Lower leg skin (tissue), 4 donors: ENCODE measurements around the gene KCNMA1. TPM values are rescaled to one million over a fixed set of nuclear protein-coding genes. Genes with fewer than 3 reads are reported as not detected.
A peak's percentile ranks its signal among the peaks of the same experiment; 100 is the strongest.
"Not testable (repeated sequence)": the region's sequence is repeated elsewhere in the genome, so short reads cannot be mapped to it uniquely, and the experiment has no call there.

ENCODE experiments used
- DNase-seq, 2 donors: peaks; one replicate each; pipeline ENCODE4 v3.0.0-alpha.2; 2019; ENCODE audit warnings: low spot score in 2 of 2
- H3K4me3 ChIP-seq: fragments of 200-600 bp; sonication (generic); 2 replicates; pipeline ENCODE4 v1.5.1; 2017; ENCODE audit warnings: mild to moderate bottlenecking, low read depth; ENCODE audit not compliant: poor library complexity, severe bottlenecking
- POLR2A ChIP-seq, 2 donors: fragments of 450-650 bp; IDR thresholded peaks; one replicate each; pipeline ENCODE4 v1.6.1; 2016 to 2017; ENCODE audit warnings: antibody characterized with exemption in 2 of 2, mild to moderate bottlenecking in 1 of 2, moderate library complexity in 1 of 2
- WGBS, 2 donors: methylation state at CpG; one replicate each; pipeline ENCODE4 v1.1.5; 2018; 5-methylcytosine and 5-hydroxymethylcytosine counted together
- intact Hi-C: fragments of 100-400 bp; cut with DNase I; formaldehyde crosslinking; loops from one replicate; pipeline ENCODE4 v1.15.0; 2023; ENCODE audit warnings: low total_unique reads
- total RNA-seq, 4 donors: library from RNA; depleted of rRNA; stranded (reverse); fragments of >200 nt; gene quantifications; one replicate each; pipeline ENCODE4 v1.1.0, GENCODE V29; 2016
- TF ChIP-seq, protein P1 (sequence below), 3 donors: fragments of 450-650 bp; IDR thresholded peaks; one replicate each; pipeline ENCODE4 v1.5.1; 2016; ENCODE audit warnings: antibody characterized with exemption in 3 of 3, mild to moderate bottlenecking in 3 of 3, moderate library complexity in 2 of 3

The KCNMA1 gene
- total RNA-seq, 4 donors from 2014 or later, result 4.1 to 9.9 (median 6.5) TPM

DNA sequence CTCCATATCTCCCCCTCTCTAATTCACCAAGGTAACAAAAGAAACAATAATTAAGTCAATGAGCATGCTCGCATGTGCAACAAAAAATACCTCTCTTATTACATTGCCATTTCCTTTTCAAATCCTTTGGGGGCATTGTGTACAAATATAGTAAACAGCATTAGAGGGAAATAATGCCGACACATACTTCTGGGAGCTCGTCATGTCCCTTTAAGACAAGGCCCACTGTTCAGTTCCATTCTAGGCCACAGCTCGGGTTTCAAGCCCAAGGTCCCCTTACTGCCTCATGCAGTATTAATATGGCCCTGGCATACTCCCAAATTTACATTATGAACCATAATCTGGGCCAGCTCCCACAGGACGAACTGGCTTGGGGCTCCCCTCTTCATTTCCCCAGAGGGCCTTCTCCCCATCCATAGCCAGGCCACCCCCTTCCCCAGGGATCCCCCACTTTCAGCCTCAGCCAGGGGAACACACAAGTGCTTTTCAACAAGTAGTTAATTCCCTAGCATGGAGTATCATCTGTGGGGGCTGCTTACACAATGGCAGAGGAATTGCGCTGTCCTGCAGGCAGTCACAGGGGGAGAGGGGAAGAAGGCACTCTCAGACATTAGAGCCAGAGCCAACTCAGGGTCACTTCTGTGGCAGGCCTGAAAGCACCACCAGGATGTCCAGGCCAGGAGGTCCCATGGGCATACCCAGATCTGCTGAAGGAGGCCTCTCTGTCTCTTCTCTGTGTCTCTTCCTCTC is 110.6 kb downstream of the KCNMA1 start:
- intact Hi-C loops, result no loop called here
- TF ChIP-seq POLR2A (IDR thresholded peaks at IDR 0.05), result no peak
- TF ChIP-seq, protein P1, sequence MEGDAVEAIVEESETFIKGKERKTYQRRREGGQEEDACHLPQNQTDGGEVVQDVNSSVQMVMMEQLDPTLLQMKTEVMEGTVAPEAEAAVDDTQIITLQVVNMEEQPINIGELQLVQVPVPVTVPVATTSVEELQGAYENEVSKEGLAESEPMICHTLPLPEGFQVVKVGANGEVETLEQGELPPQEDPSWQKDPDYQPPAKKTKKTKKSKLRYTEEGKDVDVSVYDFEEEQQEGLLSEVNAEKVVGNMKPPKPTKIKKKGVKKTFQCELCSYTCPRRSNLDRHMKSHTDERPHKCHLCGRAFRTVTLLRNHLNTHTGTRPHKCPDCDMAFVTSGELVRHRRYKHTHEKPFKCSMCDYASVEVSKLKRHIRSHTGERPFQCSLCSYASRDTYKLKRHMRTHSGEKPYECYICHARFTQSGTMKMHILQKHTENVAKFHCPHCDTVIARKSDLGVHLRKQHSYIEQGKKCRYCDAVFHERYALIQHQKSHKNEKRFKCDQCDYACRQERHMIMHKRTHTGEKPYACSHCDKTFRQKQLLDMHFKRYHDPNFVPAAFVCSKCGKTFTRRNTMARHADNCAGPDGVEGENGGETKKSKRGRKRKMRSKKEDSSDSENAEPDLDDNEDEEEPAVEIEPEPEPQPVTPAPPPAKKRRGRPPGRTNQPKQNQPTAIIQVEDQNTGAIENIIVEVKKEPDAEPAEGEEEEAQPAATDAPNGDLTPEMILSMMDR (IDR thresholded peaks at IDR 0.05), result no peak
- WGBS, 2 donors, result 75 to 77% methylated on average over 6 of the region's 6 CpGs
- peak in 1 of 2 donors; percentile 61 for DNase-seq
- no peak overlapping the region for H3K4me3 ChIP-seq

DNA sequence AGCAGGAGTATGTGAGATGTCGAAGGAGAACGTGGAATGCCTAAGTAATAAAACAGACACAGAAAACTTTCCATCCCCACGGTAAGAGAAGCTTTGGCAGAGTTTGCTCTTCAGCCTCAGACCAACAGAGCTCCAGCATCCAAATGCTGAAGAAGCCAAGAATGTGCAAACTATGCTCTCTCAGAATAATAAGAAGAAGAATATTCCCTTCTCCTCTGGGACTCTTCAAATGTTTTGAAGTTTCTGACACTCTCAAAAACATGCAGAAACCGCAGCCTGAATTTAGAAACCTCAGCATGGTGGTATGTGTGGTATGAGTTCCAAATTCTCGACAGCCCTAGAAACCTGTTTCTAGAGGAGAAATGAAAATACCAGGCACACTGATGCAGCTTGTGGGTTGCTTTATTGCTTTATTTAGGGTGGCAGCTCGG is 113.3 kb downstream of the KCNMA1 start:
- DNase-seq, result no peak
- intact Hi-C loops, result no loop called here
- no peak for TF ChIP-seq POLR2A (IDR thresholded peaks at IDR 0.05)
- TF ChIP-seq, protein P1 (IDR thresholded peaks at IDR 0.05), result no peak
- 43 to 51% methylated on average over 6 of the region's 6 CpGs for WGBS, 2 donors
- H3K4me3 ChIP-seq, result no peak overlapping the region

DNA sequence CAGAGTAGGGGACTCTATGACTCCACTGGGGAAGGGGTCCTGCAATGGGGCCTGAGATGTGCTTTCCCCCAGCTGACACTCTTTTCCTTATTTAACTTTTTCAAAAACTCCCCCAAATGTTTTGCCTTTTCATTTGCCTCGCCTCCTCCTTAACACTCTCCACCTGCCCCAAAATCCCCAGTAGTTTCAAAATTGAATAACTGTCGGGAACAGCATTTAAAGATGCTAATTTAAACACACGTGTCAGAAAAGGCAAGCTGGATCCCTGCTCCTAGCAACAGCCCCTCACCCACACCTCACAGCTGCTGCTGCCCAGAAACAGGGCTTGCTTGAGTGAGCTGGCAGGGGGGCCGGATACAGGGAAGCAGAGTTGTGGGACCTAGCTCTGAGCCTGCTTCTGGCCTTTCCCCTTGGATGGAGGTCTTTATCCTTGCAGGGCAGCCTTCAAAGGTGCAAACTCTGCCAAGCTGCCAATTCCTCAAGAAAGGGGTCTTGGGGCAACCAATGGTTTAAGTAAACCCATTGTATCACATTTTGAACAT is 115.3 kb downstream of the KCNMA1 start:
- intact Hi-C loops, result no loop called here
- 87 to 90% methylated on average over 4 of the region's 4 CpGs for WGBS, 2 donors
- peak in 1 of 2 donors; percentile 71 for DNase-seq
- H3K4me3 ChIP-seq, result no peak overlapping the region
- TF ChIP-seq POLR2A (IDR thresholded peaks at IDR 0.05), result no peak
- TF ChIP-seq, protein P1 (IDR thresholded peaks at IDR 0.05), result no peak

DNA sequence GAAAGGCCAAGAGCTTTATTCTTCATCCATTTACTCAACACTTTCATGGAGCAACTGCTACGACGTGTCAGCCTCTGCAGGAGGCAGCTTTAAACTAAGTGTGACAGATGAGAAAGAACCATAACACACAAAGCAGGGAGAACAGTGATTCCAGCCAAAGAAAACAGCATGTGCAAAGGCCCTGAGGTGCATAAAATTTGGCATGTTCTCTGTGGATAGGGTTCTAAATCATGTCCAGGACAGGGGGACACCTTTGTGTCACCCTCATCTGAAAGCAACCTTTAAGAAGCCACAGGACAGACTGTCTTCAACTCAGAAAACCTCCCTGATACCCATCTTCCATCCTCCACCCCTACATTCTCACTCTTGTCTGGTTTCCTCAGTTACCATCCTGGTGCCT is 116.6 kb downstream of the KCNMA1 start:
- intact Hi-C loops, result no loop called here
- H3K4me3 ChIP-seq, result no peak overlapping the region
- WGBS, 2 donors, result 97 to 100% methylated on average over 2 of the region's 2 CpGs

DNA sequence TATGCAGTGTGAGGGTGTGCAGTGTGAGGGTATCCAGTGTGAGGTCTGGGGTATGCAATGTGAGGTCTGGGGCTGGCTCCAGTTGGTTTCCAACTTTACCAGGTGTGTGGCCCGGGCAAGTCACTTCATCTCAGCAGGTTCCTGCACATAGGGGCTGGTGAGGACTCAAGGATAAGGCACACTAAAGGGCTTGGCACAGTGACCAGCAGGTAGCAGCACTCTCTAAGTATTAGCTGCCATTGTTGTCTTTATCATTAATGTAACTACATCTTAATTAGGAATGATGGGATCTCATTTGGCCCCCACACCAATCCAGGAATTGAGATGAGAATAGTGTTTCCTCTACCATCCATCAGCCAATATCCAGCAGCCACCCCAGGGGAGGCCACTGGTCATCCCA is 117.3 kb downstream of the KCNMA1 start:
- TF ChIP-seq POLR2A (IDR thresholded peaks at IDR 0.05), result no peak
- TF ChIP-seq, protein P1 (IDR thresholded peaks at IDR 0.05), result no peak
- intact Hi-C loops, result no loop called here
- DNase-seq, result no peak

More for the DNA sequence above, 116.6 kb downstream of the KCNMA1 start:
- TF ChIP-seq, protein P1 (IDR thresholded peaks at IDR 0.05), result no peak
- TF ChIP-seq POLR2A (IDR thresholded peaks at IDR 0.05), result no peak
- DNase-seq, result no peak

DNA sequence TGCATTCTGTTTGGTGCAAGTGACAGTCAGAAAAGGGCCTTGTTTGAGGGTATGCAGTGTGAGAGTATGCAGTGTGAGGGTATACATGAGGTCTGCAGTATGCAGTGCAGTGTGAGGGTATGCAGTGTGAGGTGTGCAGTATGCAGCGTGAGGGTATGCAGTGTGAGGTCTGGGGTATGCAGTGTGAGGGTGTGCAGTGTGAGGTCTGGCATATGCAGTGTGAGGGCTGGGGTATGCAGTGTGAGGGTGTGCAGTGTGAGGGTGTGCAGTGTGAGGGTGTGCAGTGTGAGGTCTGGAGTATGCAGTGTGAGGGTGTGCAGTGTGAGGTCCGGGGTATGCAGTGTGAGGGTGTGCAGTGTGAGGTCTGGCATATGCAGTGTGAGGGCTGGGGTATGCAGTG is 117.8 kb downstream of the KCNMA1 start:
- intact Hi-C loops, DNase-seq, H3K4me3 ChIP-seq: not testable (repeated sequence)
- WGBS, 2 donors, result 61 to 75% methylated on average over 2 of the region's 2 CpGs

More for the DNA sequence above, 117.3 kb downstream of the KCNMA1 start:
- H3K4me3 ChIP-seq, result no peak overlapping the region
- 70 to 75% methylated on average over 1 of the region's 1 CpG for WGBS, 2 donors
